ENCODE data around the gene PDX1. TPM values are rescaled to one million over a fixed set of nuclear protein-coding genes. Genes with fewer than 3 reads are reported as not detected.
A peak's percentile ranks its signal among the peaks of the same experiment; 100 is the strongest.

PDX1 gene
- polyA plus RNA-seq, 3 donors = not detected

DNA sequence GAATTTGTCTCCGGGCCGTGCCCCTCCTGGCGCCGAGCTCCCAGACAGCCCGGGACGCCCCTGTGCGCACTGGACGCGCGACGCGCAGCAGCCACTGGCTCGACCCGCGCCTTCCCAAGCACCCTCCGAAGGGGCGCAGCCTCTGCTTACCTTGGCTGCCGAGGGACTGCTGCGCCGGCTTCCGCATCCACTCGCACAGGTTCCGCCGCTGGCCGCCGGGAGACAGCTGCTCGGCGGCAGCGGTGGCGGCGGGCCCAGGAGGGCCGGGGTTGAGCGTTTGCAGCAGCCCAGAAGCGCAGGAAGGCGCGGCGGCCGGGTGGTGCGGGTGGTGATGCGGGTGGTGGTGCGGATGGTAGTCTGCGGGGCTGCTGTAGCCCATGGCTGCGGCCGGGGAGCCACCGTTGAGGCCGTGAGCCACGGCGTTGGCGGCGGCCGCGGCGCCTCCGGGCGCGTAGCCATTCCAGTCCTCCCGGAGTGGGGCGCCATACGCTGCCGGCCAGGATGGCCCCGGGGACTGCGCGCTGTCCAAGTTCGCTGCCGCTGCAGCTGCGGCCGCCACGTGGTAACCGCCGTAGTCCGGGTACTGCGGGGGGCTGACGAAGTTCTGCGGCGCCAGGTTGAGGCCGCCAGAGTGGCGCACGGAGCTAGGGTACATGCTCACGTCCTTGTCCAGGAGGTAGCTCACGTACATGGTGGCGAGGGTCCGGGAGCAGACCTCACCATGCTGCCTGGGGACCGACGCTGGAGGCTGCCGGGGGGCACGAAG, 48.7 kb downstream of the PDX1 start:
- intact Hi-C loops (cut with micrococcal nuclease) = no loop called here
- no peaks in the 10 kb centered on the region for H3K36me3 ChIP-seq (replicated peaks in 1 of 2; ENCODE audit: control insufficient read depth in 1 of 2, insufficient read depth in 2 of 2, low read length in 2 of 2)
- peaks cover 3 to 12% of the 10 kb centered on the region in 2 donors for H3K4me1 ChIP-seq (ENCODE audit: control insufficient read depth in 1 of 2, insufficient read depth in 2 of 2, low read length in 2 of 2)
- peak overlapping the region; percentile 41 for H3K4me2 ChIP-seq (replicated peaks; ENCODE audit: extremely low read depth, low read length, poor library complexity, severe bottlenecking)
- no peak overlapping the region for H2AFZ ChIP-seq (ENCODE audit: insufficient read depth, low read depth, low read length, poor library complexity, severe bottlenecking)
- Mint-ChIP-seq H3K27me3 (ENCODE audit: low read depth in 3 of 3) (peaks cover 97 to 99% (median 98%) of the 10 kb centered on the region in 3 donors), H3K27ac (no peak overlapping the region), H3K9me3 (peaks cover 0 to 22% (median 8%) of the 10 kb centered on the region in 7 donors), H3K4me3 (peak overlapping the region in 1 of 2 donors; percentile 51), H3K4me1 (peaks cover 26% of the 10 kb centered on the region), H3K36me3 (peaks cover 0 to 3% of the 10 kb centered on the region in 2 donors)
- TF ChIP-seq, protein P1, sequence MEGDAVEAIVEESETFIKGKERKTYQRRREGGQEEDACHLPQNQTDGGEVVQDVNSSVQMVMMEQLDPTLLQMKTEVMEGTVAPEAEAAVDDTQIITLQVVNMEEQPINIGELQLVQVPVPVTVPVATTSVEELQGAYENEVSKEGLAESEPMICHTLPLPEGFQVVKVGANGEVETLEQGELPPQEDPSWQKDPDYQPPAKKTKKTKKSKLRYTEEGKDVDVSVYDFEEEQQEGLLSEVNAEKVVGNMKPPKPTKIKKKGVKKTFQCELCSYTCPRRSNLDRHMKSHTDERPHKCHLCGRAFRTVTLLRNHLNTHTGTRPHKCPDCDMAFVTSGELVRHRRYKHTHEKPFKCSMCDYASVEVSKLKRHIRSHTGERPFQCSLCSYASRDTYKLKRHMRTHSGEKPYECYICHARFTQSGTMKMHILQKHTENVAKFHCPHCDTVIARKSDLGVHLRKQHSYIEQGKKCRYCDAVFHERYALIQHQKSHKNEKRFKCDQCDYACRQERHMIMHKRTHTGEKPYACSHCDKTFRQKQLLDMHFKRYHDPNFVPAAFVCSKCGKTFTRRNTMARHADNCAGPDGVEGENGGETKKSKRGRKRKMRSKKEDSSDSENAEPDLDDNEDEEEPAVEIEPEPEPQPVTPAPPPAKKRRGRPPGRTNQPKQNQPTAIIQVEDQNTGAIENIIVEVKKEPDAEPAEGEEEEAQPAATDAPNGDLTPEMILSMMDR (IDR thresholded peaks at IDR 0.05) = no peak
- DNase-seq = no peak
- no peak overlapping the region for H3K4me3 ChIP-seq (replicated peaks in 1 of 3; ENCODE audit: low read depth in 2 of 3, low read length in 3 of 3)
- no peak overlapping the region for H3K9ac ChIP-seq (ENCODE audit: insufficient read depth, low read length, poor library complexity, severe bottlenecking)
- peaks cover 0 to 44% of the 10 kb centered on the region in 2 donors for H3K9me3 ChIP-seq (replicated peaks in 1 of 2; ENCODE audit: control insufficient read depth in 1 of 2, insufficient read depth in 1 of 2, low read length in 2 of 2)
- peaks cover 88 to 98% of the 10 kb centered on the region in 2 donors for H3K27me3 ChIP-seq (ENCODE audit: control insufficient read depth in 2 of 2, insufficient read depth in 2 of 2, low read length in 2 of 2)
- no peaks in the 10 kb centered on the region for H4K20me1 ChIP-seq (ENCODE audit: insufficient read depth, low read length)
- under 1% methylated on average over 86 of the region's 86 CpGs for WGBS (ENCODE audit: insufficient coverage)
- H3K27ac ChIP-seq (ENCODE audit: low read depth in 1 of 2, low read length in 2 of 2) = no peak overlapping the region
- H3K79me2 ChIP-seq (ENCODE audit: insufficient read depth, low read length) = no peaks in the 10 kb centered on the region

DNA sequence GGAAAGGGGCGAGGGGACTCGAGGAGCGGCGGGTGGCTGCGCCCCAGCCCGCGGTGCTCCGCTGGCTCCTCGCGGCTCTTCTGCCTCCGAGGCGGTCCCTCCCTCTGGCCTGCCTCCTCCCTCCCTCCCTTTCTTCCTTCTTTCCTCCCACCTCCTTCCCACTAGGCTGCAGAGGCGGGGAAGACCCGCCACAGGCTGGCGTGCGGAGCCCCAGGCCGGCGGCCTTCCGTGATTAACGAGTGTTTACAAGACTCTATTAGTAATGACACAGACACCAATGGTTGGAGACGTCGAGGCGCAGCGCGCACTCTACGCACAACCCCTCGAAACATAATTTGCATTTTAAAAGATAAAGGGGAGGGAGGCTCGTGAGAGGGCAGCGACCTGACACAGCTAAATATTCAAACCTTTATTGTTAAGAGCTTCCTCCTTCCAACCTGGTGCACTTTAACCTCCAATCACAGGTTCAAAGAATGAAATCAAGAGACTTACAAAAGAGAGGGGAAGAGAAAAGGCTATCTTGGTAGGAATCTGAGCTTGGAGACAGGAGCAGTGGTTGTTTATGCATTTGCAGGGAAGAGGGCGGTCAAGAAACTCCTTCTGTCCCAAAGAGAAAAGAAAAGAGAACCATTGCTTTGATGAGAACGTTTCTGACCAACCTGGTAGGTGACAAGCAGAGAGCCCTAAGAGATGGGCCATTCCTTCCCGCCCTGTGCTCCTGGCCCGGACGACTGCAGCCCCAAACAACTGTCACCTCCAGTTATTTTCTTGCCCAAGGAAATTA, 49.5 kb downstream of the PDX1 start, which contains the start of gene CDX2:
CDX2 (minus strand) TSS at position 234 of the 784 bp plus-strand sequence. CDS start 309 bp downstream, outside the sequence.
- Histone ChIP-seq H3K4me3 (replicated peaks in 1 of 3; ENCODE audit: low read depth in 2 of 3, low read length in 3 of 3) (no peak within 1 kb of the TSS), H3K27ac (ENCODE audit: low read depth in 1 of 2, low read length in 2 of 2) (no peak within 1 kb of the TSS), H3K4me2 (replicated peaks; ENCODE audit: extremely low read depth, low read length, poor library complexity, severe bottlenecking) (peak within 1 kb of the TSS; percentile 41), H4K20me1 (ENCODE audit: insufficient read depth, low read length) (no peaks in the 10 kb centered on the region), H3K36me3 (replicated peaks in 1 of 2; ENCODE audit: control insufficient read depth in 1 of 2, insufficient read depth in 2 of 2, low read length in 2 of 2) (no peaks in the 10 kb centered on the region), H2AFZ (ENCODE audit: insufficient read depth, low read depth, low read length, poor library complexity, severe bottlenecking) (peak within 1 kb of the TSS; percentile 13), H3K4me1 (ENCODE audit: control insufficient read depth in 1 of 2, insufficient read depth in 2 of 2, low read length in 2 of 2) (peaks cover 3 to 12% of the 10 kb centered on the region in 2 donors), H3K79me2 (ENCODE audit: insufficient read depth, low read length) (no peaks in the 10 kb centered on the region), H3K27me3 (ENCODE audit: control insufficient read depth in 2 of 2, insufficient read depth in 2 of 2, low read length in 2 of 2) (peaks cover 95 to 98% of the 10 kb centered on the region in 2 donors), H3K9ac (ENCODE audit: insufficient read depth, low read length, poor library complexity, severe bottlenecking) (no peak within 1 kb of the TSS), H3K9me3 (replicated peaks in 1 of 2; ENCODE audit: control insufficient read depth in 1 of 2, insufficient read depth in 1 of 2, low read length in 2 of 2) (peaks cover 0 to 43% of the 10 kb centered on the region in 2 donors)
- Mint-ChIP-seq H3K4me3 (peak within 1 kb of the TSS in 1 of 2 donors; percentile 85), H3K36me3 (peaks cover 0 to 3% of the 10 kb centered on the region in 2 donors), H3K4me1 (peaks cover 26% of the 10 kb centered on the region), H3K27ac (peak within 1 kb of the TSS in 1 of 7 donors; percentile 41), H3K27me3 (ENCODE audit: low read depth in 3 of 3) (peaks cover 97 to 99% (median 99%) of the 10 kb centered on the region in 3 donors), H3K9me3 (peaks cover 0 to 22% (median 8%) of the 10 kb centered on the region in 7 donors)
- WGBS (ENCODE audit: insufficient coverage) = 5% methylated on average over 23 of the region's 34 CpGs
- intact Hi-C loops (cut with micrococcal nuclease) = no loop called here
- TF ChIP-seq, protein P1 (IDR thresholded peaks at IDR 0.05) = no peak
- no peak for DNase-seq
